Activated T-helper 1 cell treated with anti-CD3 and anti-CD28 coated beads, Interleukin-2, amount 50 U/mL, for 16 hours (primary cell): Measurements from ENCODE around the gene SMIM1.

ENCODE experiments used
- DNase-seq, 2 donors: peaks; one replicate each; pipeline ENCODE4 v3.0.0-alpha.2; 2020; ENCODE audit warnings: low read depth in 1 of 2, low spot score in 1 of 2

The SMIM1 gene

GRCh38 chr1:3817821-3818597 is 45.5 kb downstream of the SMIM1 start:
- DNase-seq, result no peak

- no peak for DNase-seq
Measured at GRCh38 chr1:3819771-3820200, 47.2 kb downstream of the SMIM1 start.

GRCh38 chr1:3820316-3820715 is 47.8 kb downstream of the SMIM1 start:
- DNase-seq, result no peak

- no peak for DNase-seq
Measured at GRCh38 chr1:3821004-3821403, 48.5 kb downstream of the SMIM1 start.

GRCh38 chr1:3821447-3821846 is 48.9 kb downstream of the SMIM1 start:
- DNase-seq, result no peak

GRCh38 chr1:3821908-3822307 is 49.4 kb downstream of the SMIM1 start:
- DNase-seq, result no peak

- DNase-seq, result no peak
Measured at GRCh38 chr1:3822421-3822820, 49.9 kb downstream of the SMIM1 start.

GRCh38 chr1:3824650-3825049 is 52.1 kb downstream of the SMIM1 start:
- no peak for DNase-seq

- DNase-seq, result no peak
Measured at GRCh38 chr1:3825356-3825755, 52.8 kb downstream of the SMIM1 start.
